GM20000 (cell line): ENCODE measurements around the gene FAM32A.

ENCODE experiments used
- DNase-seq: peaks from one replicate; pipeline ENCODE4 v3.0.0; 2012; ENCODE audit warnings: low spot score
- TF ChIP-seq, protein P1 (sequence below): IDR thresholded peaks from 2 replicates; pipeline ENCODE4 v1.5.1; 2012; ENCODE audit warnings: mild to moderate bottlenecking, control low read depth; ENCODE audit errors: extremely low read depth, missing control alignments

The FAM32A gene

DNA sequence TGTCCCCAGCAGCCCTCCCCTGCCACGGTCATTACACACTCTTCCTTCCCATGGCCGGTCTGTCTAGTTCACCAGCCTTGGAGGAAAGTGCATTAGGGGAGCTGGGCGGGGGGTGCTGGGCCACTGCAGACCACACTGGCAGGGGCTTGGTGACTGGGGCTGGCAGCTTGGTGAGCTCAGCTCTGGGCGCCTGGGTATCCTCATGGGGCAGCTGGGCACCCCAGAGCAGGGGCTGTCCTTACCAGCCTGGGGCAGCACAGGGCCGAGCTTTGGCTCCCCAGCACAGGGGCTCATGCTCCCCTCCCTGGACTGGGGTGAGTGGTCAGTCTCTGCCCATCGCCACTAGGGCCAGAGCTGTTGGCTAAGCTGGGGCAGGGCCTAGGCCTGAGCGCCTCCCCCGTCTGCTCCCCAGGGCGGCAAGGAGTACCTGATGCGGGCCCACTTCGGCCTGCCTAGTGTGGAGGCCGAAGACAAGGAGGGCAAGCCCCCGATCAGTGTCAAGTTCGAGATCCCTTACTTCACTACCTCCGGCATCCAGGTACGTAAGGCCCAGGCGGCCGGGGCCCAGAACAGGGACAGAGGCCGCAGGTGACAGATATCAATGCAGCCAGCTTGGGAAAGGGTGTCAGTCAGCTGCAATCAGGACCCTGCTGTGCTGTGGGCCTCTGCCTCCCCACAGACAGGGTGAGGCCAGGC lies 48.0 kb downstream of the FAM32A start:
- TF ChIP-seq, protein P1, sequence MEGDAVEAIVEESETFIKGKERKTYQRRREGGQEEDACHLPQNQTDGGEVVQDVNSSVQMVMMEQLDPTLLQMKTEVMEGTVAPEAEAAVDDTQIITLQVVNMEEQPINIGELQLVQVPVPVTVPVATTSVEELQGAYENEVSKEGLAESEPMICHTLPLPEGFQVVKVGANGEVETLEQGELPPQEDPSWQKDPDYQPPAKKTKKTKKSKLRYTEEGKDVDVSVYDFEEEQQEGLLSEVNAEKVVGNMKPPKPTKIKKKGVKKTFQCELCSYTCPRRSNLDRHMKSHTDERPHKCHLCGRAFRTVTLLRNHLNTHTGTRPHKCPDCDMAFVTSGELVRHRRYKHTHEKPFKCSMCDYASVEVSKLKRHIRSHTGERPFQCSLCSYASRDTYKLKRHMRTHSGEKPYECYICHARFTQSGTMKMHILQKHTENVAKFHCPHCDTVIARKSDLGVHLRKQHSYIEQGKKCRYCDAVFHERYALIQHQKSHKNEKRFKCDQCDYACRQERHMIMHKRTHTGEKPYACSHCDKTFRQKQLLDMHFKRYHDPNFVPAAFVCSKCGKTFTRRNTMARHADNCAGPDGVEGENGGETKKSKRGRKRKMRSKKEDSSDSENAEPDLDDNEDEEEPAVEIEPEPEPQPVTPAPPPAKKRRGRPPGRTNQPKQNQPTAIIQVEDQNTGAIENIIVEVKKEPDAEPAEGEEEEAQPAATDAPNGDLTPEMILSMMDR: no peak
- no peak for DNase-seq

DNA sequence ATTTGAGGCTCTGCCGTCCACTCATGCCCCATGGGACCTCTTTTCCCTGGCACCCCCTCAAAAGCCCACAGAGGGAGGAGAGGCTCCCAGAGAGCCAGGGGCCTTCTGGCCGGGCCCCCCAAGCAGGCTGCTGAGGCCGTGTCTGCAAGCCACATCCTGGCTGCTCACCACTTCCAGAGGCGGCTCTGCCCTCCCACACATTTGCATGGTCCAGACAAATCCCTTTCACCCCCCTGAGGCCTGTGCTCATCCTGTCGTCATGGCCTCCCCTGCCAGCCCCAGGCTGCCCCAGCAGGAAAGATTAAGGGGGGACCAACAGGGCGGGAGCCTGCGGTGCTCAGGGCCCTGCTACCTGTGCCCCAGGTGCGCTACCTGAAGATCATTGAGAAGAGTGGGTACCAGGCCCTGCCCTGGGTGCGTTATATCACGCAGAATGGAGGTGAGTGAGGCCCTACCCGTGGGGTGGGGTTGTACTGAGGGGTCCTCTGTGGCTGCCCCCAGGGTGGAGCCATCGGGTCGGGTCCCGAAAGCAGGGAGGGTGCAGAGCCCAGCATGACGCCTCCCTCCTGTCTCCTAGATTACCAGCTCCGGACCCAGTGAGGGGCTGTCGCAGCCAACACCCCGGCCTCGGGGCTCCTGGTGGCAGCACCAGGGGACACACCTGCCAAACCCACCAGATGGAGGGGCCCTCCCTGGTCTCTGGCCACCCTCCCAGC lies 48.8 kb downstream of the FAM32A start:
- no peak for DNase-seq
- TF ChIP-seq, protein P1: no peak

DNA sequence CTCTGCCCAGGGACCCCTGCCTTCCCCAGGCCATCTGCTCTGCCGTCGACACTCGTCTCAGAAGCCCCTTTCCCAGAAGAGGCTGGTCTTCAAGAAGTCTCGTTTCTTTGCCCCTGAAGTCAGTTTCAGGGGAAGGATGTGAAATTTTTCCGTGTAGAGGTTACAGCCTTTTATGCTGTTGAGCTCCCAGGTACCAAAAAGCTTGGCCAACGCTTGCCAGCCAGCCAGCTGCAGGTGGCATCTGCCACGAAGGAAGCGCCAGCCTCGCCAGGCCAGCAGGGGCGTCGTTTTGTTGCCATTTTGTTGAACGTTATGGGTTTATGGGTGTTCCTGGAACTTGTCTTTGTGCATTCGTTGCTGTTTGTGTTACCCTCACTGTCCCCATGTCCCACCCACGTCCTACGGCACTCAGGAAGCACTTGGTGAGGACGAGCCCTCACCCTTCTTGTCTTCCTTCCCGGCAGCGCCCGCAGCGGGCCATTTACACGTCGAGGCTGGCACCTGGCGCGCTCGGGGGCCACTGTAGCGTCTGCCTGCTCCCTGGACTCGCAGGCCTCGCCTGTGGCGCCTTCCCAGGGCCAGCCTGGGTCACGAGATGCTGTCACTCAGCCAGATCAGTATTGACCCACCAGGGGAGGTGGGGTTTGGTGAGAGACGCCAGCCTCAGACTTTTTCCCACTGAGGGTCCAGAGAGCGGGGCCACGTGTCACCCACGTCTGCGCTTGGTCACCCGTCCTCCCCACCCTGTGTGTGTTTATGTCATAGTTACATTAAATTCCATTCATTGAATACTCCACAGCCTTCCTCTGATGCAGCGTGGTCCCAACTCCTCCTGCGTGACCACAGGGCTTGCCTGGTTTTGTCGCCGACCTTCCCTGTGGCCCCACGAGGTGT lies 49.6 kb downstream of the FAM32A start:
- DNase-seq: no peak
- TF ChIP-seq, protein P1: no peak

DNA sequence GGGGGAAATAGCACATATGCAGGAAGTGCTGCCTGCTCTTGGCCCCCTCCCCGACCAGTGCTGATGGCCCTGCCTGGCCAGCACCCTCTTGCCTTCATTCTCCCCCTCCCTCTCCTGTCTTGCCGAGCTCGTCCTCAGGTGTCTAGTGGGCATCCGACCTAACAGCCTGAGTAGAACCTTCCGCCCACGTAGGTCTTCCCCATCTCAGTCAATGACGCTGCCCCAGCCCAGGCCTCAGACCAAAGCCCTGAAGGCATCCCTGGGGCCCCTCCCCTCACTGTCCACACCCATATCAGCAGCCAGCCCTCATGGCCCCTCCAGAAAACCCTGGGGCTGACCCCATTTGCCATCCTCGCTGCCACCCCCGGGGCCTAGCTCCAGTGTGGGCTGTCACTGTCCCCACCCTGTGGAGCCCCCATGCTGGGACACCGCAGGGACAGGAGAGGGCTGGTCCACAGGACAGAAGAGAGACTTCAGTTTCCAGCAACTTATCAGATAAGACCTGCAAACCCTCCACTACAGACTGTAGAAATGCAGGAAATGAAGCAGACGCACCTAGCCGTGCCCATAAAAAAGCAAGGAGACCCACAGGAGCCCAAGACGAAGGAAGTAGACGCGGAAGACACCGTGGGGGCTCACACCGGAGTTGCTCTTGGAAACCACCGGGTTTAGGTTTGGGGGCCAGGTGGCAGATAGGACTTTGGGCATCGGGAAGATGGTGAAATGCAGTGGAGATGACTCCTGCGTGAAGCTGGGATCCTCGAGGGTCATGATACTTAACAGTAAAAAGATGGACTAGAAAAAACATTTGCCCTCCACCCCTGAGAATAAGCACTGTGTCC lies 50.8 kb downstream of the FAM32A start:
- TF ChIP-seq, protein P1: no peak
- DNase-seq: no peak
